ENCODE results near the gene TAF4.

The TAF4 gene

DNA sequence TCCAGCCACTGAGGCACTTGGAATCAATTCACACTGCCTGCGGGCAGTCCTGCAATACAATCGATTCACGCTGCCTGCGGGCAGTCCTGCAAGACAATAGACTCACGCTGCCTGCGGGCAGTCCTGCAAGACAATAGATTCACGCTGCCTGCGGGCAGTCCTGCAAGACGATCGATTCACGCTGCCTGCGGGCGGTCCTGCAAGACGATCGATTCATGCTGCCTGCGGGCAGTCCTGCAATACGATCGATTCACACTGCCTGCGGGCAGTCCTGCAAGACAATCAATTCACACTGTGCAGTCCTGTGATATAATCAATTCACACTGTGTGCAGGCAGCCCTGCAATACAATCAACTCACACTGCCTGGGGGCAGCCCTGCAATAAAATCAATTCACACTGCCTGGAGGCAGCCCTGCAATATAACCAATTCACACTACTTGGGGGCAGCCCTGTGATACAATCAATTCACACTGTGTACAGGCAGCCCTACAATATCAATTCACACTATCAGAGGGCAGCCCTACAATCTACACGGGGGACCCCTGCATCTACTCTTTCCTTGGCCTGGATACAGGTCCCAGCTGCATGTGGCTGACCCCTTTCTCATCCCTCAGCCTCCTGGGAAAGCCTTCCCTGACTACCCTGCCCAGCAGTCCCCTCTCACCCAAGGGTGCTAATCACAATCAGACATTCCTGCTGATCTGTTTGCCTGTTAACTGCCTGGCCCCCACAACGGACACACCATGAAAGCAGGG is 10.4 kb downstream of the TAF4 start:
- no peak for DNase-seq

DNA sequence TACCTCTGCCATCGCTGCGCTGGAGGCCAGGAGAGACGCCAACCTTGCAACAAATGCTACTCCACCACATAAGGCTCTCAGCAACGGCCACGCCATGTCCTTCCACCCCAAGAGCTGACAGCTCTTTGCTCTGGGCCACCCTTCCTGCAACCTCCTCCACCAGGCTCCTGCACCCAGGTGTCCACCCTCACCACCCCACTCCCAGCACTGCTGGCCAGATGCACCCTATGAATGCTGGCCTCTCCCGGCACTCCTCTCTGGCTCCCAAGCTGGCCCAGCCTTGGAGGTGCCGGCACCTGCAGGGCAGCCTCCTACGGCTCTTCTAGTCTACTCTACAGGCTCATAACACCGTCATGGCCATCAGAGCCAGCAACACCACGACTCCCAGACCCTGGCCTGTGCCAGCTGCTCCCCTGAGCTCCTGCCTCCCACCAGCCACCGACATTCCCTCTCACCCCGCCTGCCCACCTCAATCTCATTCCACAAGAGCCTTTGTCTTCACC is 11.2 kb downstream of the TAF4 start:
- no peak for DNase-seq

DNA sequence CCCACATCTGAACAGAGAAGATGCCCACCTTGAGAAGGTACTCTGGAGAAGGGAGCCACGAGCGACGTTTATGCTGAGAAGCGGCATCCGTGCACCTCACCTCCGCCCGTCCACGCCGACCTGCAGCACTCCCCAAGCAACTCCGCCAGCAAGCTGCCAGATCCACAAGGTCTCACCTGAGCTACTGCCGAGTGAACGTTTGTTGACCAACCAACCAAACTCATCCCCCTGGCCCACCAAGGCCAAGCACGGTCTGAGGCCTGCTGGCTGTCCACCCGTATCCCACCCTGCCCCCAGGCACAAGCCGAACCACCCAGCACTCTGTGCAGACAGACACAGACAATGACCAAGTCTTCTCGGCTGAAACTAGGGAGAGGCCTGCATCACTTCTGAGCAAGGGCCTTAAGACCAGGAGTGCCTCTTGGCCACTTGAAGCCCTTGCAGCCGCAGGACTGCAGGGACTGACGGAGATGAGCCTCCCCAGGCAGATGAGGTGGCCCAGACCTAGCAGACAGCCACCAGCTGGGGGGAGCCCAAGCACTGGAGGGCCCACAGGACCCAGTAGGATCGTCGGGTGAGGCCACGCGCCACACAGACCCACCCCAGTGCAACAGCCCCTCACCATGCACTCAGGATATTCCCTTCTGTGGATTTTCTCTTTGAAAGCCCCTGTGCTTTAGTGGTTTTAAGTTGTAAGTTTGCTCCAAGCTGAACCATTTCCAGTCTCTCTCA is 12.1 kb downstream of the TAF4 start:
- DNase-seq, result no peak

DNA sequence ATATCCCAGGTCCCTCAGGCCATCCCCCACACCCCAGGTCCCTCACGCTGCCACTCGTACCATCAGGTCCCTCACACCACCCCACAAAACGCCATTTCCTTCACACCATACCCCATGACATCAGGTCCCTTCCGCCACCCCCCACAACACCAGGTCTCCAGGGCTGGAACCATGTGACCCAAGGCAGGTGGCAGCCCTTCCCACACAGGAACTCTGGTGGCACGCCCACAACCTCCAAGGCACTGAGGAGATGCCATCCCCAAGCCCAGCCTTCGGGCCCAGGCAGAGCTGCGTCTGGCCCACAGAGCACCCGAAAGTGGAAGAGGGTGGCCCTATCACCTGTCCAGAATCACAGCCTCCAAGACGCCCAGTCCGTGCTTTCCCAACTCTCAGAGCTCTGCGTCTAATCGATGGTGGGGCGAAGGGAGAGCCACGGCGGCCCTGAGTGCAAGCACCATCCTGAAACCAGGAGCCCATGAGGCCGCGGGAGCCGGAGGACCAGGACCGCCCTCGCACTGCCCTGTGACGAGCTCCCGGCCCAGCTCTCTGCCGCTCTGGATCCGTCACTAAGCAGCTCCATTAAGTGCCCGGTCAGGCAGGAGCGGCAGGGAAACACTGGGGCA is 12.7 kb downstream of the TAF4 start:
- no peak for DNase-seq

DNA sequence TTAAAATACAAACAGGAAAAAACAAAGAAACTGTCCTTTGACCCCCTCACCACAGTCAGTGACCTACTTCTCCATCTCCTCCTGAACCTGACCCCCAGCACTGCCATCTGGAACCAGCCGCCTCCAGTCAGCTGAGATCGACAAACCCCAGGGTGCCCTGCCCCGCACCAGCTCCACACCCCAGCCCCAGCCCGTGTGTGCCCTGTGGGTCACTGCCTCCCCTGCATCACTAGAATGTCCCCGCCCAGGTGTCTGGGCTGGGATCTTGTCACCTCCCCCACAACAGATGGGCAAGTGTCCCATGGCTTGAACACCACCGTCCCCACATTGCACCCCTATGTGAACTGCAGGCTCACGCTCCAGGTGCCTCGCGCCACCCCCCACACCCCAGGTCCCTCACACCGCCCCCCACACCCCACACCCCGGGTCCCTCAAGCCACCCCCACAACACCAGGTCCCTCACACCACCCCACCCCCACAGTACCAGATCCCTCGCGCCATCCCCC is 13.3 kb downstream of the TAF4 start:
- no peak for DNase-seq

DNA sequence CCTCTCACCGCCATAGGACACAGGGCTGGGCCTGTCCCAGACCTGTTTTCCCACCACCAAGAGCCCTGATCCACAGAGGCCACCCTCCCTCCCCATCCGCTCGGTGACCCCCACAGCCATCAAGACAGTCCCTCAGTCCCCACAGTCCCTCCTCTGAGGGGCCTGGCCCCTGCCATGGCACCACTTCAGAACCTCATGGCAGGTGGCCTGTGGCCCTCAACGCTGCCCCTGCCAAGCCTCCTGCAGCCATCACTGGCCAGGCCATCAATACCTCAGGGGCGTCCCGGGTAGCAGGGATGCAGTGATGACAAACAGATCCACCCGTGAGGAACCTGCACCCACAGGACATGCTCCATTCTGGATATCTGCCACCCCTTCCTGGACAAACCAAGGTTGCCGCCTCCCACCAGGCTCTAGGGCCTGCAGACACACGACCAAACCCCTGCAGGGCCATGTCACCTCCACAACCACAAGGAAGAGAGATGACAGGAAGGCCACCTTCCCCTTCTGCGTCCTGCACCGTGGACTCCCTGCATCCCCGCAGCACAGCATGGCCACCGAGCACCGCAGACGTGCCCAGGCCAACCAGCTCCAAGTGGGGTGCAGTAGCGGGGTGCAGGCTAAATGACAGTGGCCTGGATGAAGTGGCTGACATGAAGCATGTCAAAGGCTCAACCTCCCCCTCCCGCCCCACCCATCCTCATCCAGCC is 14.0 kb downstream of the TAF4 start:
- DNase-seq, result no peak

DNA sequence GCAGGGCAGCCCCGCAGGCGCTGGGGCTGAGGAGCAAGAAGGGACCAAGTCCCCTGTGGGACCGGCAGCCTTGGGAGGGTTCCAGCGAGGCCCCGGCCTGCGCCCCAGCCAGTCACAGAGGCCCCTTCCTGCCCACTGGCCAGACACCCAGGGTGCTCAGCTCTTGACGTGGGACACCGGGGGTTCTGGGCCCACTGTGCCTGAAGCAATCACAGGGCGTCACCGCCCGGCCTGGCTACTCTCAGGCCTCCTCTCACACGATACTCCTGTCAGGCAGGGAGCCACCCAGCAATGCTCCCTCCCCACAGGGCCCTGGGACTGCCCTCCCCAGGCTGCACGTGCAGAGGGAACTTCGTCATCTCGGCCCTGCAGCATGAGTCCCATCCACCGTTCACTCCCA is 14.5 kb downstream of the TAF4 start:
- no peak for DNase-seq

DNA sequence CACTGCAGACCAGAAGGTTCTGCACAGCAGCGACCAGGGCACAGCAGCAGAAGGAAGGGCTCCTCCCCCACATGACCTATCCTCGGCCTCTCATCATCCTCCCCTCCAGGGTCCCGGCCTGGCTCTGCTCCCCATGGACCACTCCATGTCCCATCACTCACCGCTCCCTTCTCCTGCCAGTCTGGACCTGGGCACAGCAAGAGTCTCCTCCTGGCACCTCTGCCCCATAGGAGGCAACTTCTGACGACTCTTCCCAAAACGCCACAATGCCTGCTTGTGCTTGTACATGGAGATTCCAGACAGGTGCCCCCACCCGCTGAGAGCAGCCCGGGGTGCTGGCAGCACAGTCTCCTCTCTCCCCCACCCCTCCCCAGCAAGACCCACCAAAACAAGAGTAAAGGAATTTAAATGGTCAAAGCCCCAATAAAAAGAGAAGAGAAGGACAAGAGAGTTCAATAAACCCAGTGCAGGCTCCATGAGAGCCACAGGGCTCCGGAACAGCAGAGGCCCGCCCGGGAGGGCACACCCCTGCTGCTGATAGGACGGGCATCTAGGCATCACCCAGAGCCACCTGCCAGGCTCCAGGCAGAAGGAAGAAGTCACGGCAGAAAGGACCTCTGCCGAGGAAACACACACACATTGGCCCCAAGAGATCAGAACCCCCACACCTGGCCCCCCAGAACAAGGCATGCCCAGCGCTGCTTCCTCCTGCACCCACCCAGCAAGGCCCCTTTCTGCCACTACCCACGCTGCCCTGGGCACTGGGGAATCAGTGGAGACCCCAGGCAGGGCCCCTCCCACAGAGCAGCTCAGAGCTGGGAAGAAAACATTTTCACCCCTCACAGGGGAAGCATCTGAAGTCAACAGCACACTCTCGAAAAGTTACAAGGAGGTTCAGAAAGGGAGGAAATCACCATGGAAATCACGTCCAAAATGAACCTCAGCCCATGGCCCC is 15.2 kb downstream of the TAF4 start:
- DNase-seq, result no peak

DNA sequence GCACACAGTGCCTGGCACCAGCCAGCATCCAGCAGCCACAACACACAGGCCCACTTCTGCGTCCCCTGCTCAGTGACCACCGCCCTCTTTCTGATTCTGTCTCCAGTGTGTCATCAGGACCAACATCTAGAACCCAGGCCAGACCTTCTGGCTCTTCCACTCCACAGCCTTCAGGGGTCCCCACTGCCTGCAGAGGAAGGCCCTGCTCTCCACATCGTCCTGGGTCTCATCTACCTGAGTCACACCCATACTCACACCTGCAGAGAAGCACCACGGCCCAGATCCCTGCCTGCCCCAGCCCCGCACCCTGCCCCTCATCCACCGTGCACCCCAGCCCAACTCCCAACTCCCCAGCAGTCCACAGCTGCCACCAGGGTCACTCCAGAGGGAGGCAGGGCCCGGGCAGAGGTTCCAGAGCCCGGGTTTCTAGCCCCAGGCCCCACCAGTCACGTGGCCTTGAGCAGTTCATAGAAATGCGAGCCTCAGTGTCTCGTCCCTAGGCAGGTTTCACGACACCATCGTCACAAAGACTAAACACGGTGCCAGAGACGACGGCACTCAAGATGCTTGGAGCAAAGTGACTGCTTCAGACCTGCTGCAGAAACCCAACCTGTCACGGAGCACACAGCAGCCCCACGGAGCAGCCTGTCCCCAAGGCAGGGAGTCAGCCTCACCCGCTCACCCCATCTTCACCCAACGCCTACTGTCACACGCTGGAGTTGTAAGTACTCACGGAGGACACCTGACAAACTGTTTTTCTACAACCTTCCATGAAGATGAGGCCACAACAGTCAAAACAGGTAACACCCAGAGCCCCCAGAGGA is 16.1 kb downstream of the TAF4 start:
- DNase-seq, result no peak

DNA sequence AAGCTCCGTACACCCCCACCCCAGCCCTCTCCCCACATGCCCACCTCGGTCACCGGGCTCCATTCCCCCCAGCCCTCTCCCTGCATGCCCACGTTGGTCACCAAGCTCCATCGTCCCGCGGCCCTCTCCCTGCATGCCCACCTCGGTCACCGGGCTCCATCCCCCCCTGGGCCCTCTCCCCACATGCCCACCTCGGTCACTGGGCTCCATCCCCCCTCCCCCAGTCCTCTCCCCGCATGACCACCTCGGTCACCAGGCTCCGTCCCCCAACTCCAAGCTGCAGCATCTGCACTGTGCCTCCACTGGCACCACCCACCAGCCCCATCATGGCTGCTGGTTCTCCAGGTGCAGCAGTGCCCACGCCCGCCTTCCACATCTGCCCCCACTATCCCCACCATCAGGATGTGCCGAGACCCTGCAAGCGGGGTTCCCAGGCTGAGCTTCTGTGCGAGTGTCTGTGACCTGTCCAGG is 16.8 kb downstream of the TAF4 start:
- no peak for DNase-seq

DNA sequence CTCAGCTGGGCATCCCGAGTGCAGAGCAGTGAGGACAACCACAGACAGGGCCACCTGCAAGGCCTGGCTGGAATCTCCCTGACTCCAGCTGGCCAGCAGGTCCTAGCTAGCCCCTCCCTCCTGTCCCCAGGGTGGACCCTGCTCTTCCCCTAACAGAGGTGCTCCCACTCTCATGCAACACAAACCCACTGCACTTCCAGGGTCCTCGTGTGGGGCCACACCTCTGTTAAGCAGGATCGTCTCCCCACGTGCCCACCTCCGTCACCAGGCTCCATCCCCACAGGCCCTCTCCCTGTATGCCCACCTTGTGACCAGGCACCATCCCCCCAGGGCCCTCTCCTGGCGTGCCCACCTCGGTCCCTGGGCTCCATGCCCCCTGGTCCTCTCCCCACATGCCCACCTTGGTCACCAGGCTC is 17.3 kb downstream of the TAF4 start:
- no peak for DNase-seq

DNA sequence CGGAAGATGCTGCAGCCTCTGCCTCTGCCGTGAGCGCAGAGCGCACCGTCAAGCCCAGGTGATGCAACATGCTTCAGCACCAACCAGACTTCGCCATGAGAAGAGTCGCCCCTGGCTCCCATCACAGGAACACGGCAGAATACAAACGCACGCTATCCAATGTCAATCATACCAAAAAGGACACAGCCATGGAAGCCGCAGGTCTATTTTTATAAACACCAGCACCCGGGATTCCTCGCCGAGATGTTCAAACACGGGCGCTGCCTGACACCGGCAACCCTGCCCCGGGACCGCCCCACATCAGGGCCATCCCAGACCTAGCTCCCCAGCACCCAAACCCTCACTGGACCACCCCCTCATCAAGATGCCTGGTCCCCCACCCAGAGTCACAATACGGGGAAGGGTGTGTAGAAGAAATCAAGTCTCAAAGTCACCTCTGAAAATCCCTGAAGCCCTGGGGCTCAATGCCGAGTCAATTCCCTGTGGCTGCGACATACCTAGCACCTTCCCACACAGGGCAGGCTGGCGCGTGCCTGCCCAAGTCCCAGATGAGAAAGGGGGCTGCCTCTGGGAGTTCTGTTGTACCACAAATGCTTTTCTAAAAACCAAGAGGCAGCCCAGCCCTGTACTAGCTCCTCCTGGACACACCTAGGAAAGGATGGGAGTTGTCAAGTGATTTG is 17.9 kb downstream of the TAF4 start:
- DNase-seq, result no peak

DNA sequence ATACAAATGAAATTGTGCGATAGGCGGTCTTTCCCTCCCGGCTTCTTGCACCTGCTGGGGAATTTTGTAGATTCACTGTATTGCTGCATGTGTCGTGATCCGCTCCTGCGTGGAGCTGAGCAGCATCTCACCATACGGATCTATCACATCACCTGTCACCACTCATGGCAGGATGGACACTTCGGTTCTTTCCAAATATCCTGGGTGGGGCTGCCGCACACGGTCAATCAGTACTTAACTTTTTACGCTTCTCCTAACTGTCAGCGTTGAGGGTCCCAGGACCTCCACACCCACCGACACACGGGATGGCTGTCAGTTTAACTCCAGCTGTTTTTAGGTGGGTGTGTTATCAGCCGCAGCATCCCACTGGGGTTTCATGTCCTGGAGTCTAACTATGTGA is 19.2 kb downstream of the TAF4 start:
- DNase-seq, result no peak

DNA sequence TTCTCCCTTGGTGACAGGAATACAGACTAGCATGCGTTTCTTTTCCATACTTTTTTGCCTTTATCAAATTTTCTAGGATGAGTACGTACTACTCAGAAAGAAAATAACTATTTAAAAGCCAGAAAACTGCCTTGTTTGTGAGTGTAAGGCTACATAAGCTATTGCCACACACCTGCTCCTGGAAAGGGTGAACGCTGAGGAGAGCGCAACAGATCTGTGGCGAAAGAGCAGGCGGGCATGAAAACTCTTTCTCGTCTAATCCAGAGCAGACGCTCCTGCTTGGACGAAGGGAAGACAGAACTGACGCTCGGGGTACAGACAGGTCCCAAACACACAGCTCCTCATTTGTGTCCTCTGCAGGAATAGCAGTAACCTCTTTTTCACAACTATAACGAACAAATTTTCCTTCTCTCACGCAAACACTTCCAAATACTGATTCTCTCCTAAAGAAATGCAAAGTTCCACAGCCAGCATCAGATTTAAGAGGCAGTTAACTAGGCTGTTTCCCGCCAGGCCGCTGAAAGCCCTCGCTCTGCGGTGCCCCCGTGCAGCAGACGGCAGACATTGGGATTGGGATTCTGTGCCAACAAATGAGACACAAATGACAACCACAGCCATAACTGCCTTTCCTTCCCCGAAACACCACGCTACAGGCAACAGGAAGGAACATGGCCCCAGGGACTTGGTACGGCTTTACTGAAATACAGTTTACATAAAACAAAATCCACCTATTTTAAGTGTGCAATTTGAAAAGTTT is 20.0 kb downstream of the TAF4 start:
- DNase-seq, result no peak

DNA sequence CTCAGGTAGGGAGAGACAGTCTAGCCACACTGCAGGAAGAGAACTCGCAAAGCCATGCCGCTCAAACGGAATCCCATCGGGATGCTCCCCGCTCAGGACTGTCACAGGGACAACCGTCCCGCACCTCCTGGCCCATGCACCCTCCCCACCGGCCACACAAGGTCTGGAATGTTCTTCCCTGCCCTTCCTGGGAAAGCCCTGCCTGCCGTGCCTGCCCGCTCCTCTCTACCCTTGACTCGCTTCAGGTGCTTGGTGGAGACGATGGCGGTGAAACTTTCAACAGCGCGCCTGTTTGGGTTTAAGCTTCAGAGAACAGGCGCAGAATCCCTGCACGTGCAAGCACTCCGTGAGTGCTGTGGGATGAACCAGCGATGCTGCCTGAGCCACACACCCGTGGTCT is 20.6 kb downstream of the TAF4 start:
- no peak for DNase-seq

DNA sequence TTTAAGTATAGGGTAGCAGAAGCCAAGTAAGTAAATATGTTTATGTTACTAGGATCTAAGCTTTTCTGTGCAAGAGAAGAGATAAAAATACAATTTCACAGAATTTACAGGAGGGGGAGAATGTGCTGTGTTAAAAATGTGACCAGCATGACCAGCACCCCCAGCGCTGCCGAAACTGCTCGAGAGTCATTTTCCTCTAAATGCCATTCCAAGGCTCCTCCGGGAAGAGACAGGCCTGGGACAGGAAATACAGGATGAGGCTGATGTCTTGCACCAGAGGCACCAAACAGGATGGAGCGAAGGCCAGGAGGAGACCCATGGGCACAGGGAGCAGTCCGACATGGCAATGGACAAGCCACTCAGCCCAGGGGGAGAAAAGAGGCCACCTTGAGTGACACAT is 21.1 kb downstream of the TAF4 start:
- DNase-seq, result no peak

DNA sequence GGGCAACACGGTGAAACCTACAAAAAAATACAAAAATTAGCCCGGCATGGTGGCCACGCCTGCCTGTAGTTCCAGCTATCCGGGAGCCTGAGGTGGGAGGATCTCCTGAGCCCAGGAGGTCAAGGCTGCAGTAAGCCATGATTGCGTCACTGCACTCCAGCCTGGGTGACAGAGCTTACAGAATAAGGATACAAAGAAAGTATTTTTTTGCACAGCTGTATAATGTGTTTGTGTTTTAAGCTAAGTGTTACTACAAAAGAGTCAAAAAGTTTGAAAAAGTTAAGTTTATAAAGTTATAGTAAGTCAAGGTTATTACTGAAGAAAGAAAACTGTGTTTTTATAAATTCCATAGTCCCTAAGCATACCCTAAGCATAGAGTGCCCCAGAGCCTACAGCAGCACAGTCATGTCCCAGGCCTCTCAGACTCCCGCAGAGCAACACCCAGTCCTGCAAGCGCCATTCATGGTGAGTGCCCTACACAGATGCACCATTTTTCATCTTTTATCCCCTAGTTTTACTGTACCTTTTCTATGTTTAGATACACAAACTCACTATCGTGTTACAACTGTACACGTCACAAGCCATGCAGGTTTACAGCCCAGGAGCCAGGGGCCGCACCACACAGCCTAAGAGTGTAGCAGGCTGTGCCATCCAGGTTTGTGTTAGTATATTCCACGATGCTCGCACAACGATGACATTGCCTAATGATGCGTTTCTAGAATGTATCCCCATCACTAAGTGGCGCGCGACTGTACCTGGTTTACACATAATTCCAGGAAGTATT is 22.4 kb downstream of the TAF4 start:
- DNase-seq, result no peak

DNA sequence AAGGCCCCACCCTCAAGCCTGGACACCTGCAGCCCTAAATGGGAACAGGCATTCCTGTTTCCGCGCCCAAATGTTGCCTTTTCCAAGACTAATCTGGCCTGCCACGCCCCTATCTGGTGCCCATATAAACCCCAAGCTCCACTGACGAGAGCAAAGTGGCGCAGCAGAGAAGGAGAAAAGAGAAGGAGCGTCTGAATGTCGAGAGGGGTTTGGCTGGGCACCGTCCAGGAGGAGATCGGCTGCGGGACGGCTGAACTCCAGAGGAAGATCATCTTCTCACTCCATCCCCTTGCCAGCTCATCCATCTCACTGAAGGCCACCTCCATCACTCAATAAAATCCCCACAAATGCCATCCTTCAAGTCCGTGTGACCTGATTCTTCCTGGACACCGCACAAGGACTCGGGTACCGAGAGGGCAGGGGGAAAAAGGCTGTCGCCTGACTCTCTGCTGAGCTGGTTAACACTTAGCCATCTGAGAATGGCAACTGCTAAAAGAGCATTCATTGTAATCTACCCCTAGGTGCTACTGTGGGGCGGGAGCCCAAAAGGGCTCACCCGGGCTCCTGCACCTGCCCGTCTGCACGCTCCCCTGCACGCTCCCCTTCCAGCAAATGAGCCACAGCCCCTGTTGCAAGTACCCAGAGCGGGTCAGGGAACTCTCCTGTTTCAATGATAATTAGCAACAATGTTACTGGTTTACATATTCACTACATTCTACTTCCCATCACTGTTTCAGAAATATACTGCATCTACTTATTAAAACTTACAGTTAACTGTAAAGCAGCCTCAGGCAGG is 23.5 kb downstream of the TAF4 start:
- no peak for DNase-seq

Data from activated CD4-positive, CD25-positive, alpha-beta regulatory T cell (primary cell).